MM.1S (cell line): Measurements from ENCODE around the gene TRIM7.

Experiments
- DNase-seq: peaks from one replicate; pipeline ENCODE4 v3.0.0-alpha.2; 2015
- H2AFZ ChIP-seq: fragments of 300-600 bp; sonication (generic); 2 replicates; pipeline ENCODE4 v1.6.0; 2016; ENCODE audit warnings: antibody characterized with exemption, low read length
- H3F3A ChIP-seq: fragments of 300-600 bp; sonication (generic); 2 replicates; pipeline ENCODE4 v1.6.1; 2016; ENCODE audit warnings: mild to moderate bottlenecking, antibody characterized with exemption, low read length, moderate library complexity, mixed read lengths; ENCODE audit not compliant: insufficient read depth
- H3K27ac ChIP-seq: fragments of 300-600 bp; sonication (generic); 2 replicates; pipeline ENCODE4 v1.5.1; 2016; ENCODE audit warnings: mild to moderate bottlenecking, low read length
- H3K27me3 ChIP-seq: fragments of 300-600 bp; sonication (generic); replicated peaks from 2 replicates; pipeline ENCODE4 v1.6.0; 2016; ENCODE audit warnings: low read length; ENCODE audit not compliant: insufficient read depth
- H3K36me3 ChIP-seq: fragments of 300-600 bp; sonication (generic); replicated peaks from 2 replicates; pipeline ENCODE4 v1.6.1; 2016; ENCODE audit warnings: mild to moderate bottlenecking, low read length, mixed read lengths; ENCODE audit not compliant: insufficient read depth
- H3K4me1 ChIP-seq: fragments of 300-600 bp; sonication (generic); 2 replicates; pipeline ENCODE4 v1.6.1; 2016; ENCODE audit warnings: low read length, mixed read lengths
- H3K4me2 ChIP-seq: fragments of 300-600 bp; sonication (generic); 2 replicates; pipeline ENCODE4 v1.6.0; 2016; ENCODE audit warnings: low read depth, low read length
- H3K4me3 ChIP-seq: fragments of 300-600 bp; sonication (generic); 2 replicates; pipeline ENCODE4 v1.5.1; 2016; ENCODE audit warnings: low read length, mixed read lengths
- H3K79me2 ChIP-seq: fragments of 300-600 bp; sonication (generic); 2 replicates; pipeline ENCODE4 v1.6.1; 2016; ENCODE audit warnings: mixed run types, low read length, mixed read lengths
- H3K9ac ChIP-seq: fragments of 300-600 bp; sonication (generic); 2 replicates; pipeline ENCODE4 v1.6.1; 2016; ENCODE audit warnings: low read length, mixed read lengths
- H3K9me2 ChIP-seq: fragments of 300-600 bp; sonication (generic); replicated peaks from 2 replicates; pipeline ENCODE4 v1.6.1; 2016; ENCODE audit warnings: mild to moderate bottlenecking, low read length, mixed read lengths; ENCODE audit not compliant: insufficient read depth
- H3K9me3 ChIP-seq: fragments of 300-600 bp; sonication (generic); replicated peaks from 2 replicates; pipeline ENCODE4 v1.6.1; 2016; ENCODE audit warnings: mild to moderate bottlenecking, low read length, mixed read lengths; ENCODE audit not compliant: insufficient read depth
- H4K20me1 ChIP-seq: fragments of 300-600 bp; sonication (generic); 2 replicates; pipeline ENCODE4 v1.6.1; 2016; ENCODE audit warnings: mild to moderate bottlenecking, low read length, moderate library complexity, mixed read lengths; ENCODE audit not compliant: insufficient read depth
- EZH2 ChIP-seq: fragments of 300-600 bp; sonication (generic); optimal IDR thresholded peaks from 2 replicates; pipeline ENCODE3; 2017; ENCODE audit warnings: low read depth, mild to moderate bottlenecking, antibody characterized with exemption, low read length, mixed read lengths
- EZH2phosphoT487 ChIP-seq: fragments of 300-600 bp; sonication (generic); IDR thresholded peaks from 2 replicates; pipeline ENCODE4 v1.6.1; 2018; ENCODE audit warnings: antibody characterized with exemption, low read length
- TF ChIP-seq, protein P1 (sequence below): fragments of 300-600 bp; sonication (generic); IDR thresholded peaks from 2 replicates; pipeline ENCODE4 v1.5.1; 2016; ENCODE audit warnings: antibody characterized with exemption, low read length, mixed read lengths

Gene TRIM7

GRCh38 chr5:181145133-181145532, 59.9 kb downstream of the TRIM7 start:
- Histone ChIP-seq H3K4me2 (no peak overlapping the region), H3K9me3 (no peaks in the 10 kb centered on the region), H4K20me1 (no peaks in the 10 kb centered on the region), H3F3A (no peaks in the 10 kb centered on the region), H3K27me3 (peaks cover 5% of the 10 kb centered on the region; the same call in 1 of the 2 replicates), H3K79me2 (no peaks in the 10 kb centered on the region), H3K4me1 (no peaks in the 10 kb centered on the region), H3K4me3 (no peak overlapping the region), H3K36me3 (no peaks in the 10 kb centered on the region), H3K9me2 (no peaks in the 10 kb centered on the region), H3K9ac (no peak overlapping the region), H3K27ac (no peak overlapping the region), H2AFZ (no peak overlapping the region)
- TF ChIP-seq EZH2phosphoT487: no peak
- no peak for TF ChIP-seq EZH2
- TF ChIP-seq, protein P1, sequence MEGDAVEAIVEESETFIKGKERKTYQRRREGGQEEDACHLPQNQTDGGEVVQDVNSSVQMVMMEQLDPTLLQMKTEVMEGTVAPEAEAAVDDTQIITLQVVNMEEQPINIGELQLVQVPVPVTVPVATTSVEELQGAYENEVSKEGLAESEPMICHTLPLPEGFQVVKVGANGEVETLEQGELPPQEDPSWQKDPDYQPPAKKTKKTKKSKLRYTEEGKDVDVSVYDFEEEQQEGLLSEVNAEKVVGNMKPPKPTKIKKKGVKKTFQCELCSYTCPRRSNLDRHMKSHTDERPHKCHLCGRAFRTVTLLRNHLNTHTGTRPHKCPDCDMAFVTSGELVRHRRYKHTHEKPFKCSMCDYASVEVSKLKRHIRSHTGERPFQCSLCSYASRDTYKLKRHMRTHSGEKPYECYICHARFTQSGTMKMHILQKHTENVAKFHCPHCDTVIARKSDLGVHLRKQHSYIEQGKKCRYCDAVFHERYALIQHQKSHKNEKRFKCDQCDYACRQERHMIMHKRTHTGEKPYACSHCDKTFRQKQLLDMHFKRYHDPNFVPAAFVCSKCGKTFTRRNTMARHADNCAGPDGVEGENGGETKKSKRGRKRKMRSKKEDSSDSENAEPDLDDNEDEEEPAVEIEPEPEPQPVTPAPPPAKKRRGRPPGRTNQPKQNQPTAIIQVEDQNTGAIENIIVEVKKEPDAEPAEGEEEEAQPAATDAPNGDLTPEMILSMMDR: no peak
- DNase-seq: no peak
